ENCODE measurements around the gene WNK1.
"Not testable (repeated sequence)": the region's sequence is repeated elsewhere in the genome, so short reads cannot be mapped to it uniquely, and the experiment has no call there.

Gene WNK1

DNA sequence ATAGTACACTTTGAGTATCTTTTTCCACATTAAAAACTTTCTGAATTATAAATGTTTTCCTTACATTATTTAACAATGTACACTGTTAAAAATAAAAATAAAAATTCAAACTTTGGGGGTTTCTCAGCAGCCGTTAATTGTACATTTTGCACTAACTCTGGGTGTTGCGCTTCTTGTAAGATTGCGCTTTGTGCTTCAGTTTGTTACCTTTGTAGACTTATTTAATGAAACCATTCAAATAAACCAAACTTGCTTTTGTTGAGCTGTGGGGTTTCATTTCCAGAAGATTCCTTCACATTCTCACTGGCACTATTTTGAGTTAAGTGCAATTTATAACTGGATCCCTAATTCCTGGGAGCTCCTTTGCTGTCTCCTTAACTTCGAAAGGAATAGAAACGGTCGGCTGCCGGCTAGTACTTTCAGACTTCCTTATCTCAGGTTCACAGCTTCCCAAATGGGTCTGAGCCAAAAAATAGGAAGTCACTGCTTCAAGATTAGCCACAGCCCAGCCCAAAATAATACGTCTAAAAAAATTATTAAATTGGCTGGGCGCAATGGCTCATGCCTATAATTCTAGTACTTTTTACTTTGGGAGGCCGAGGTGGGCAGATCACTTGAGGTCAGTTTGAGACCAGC, 158.9 kb downstream of the WNK1 start:
- DNase-seq (ENCODE audit: low read depth in 2 of 2), result no peak

DNA sequence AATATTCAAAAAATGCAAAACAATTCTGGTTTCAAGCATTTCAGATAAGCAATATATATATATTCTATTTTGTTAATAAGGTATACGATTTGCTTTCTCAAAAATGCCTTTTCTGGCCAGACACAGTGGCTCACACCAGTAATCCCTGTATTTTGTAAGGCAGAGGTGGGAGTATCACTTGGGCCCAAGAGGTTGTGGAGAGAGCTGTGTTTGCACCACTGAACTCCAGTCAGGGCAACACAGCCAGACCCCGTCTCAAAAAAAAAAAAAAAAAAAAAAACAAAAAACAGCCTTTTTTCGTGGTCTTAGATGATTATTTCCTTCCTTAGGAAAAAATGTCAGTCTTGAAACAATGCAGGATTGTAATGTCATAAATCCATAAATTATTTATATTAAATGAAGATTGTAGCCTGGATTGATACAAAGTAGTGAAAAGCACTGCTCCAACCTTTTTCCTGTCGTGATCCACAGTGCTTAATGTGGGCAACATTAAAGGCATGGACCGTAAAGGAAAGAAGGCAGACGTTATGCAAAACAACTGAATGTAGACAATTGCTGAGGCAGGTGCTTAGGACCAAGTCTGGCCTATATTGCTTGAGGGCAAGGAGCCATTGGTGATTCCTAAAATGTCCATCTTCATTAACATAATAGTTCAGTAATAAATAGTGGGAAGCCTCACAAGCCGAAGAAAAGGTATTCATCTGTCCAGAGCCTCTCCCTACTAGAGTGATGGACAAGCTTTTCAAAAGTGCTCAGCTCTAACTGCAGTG, 160.3 kb downstream of the WNK1 start:
- no peak for DNase-seq (ENCODE audit: low read depth in 2 of 2)

DNA sequence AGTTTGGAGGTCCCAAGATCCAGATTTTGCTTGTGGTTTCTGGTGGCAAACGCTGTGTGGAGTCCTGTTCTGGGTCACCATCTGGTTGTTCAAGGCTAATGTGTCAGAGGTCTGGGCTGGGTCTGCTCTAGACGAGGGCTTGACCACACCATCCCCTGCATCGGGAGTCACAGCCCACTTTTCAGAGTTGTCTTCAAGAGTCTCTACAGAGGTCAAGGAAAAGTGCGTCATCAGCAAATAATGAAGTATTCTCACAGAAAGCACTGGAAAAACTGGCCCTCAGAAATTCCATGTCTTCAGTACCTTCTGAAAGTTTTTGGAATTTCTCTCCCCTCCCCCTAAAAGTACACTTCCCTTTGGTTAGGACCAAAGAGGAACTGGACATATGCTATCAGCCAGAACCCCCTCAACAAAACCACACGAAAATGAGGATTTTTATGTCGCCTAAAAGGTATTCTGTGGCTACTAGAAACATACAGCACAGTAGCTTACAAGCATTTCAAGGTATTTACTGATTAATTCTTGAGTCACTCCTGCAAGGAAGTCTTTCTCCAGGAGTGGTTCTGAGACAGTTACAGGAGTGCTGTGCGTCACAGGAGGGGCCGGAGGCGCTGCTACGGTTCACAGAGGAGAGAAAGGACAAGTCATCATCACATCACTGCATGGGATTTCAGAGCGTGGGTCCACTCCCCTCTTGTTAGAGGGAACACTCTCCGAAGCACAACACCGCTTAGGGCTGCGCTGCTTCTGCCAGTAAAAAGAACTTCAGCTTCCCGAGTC, 161.7 kb downstream of the WNK1 start:
- DNase-seq (ENCODE audit: low read depth in 2 of 2), result no peak

DNA sequence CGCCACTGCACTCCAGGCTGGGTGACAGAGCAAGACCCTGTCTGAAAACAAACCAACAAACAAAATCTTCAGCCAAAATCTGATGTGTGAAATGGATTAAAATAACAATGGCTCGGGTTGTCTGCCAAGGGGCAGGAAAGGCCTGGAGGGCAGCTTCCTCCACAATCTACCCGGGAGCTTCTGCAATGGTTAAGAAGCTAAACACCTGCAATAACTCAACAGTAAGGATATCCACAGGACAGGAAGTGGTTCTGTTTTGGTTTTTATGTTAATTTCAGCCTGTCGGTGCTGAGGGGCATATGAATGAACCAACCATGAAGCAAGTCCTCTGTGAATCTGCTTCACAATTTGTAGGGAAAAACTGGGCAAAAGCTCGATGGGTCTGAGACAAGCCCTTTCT, 162.7 kb downstream of the WNK1 start:
- no peak for DNase-seq (ENCODE audit: low read depth in 2 of 2)

DNA sequence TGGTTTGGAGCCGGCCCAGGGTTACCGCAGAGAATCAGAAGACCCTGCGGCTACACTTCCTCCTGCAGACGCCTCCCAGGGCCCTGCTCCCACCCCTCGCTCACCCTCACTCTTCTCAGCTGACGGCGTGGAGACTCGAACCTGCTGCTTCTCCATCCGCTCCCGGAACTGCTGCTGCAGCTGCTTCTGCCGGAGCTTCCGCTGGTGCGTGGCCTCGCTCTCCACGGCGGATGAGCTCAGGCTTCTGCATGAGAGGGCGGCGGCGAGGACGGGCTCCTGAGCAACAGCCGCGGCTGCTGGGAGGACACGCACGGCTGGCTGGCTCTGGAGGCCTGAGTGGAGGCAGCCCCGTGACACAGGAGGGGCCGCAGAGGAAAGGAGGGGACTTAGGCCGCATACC, 163.9 kb downstream of the WNK1 start:
- DNase-seq (ENCODE audit: low read depth in 2 of 2), result no peak

DNA sequence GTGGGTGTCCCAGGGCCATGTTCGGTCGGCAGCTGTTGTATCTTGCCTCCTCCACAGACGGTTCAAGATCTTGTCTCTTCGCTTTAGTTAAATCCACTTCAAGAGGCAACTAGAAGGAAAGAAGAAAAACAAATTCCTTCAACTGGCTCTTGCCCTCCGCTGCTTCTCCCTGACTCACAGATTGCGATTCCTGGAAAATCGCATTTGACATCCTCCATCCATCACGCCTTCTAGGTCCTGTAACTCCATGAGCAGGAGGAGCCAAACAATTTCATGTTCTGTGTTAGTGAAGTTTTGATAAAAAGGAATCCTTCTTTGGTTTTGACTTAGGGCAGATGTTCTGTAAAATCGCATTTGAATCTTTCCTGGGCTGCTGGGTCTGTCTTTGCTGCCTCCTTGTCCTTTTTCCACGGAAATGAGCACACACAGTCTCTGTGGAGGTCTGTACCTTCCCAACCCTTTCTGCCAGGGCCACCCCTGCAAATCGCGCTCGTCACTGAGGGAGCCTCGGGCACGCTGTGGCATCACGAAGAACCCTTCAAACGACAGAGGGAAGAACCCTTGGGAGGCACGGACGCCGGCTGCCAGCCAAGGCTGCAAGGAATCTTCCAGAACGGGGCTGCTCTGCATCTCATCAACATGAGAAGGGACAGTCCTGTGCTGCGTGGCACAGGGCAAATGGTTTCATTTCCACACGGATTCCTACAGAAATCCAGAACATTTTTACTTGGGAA, 164.5 kb downstream of the WNK1 start:
- DNase-seq (ENCODE audit: low read depth in 2 of 2), result no peak

DNA sequence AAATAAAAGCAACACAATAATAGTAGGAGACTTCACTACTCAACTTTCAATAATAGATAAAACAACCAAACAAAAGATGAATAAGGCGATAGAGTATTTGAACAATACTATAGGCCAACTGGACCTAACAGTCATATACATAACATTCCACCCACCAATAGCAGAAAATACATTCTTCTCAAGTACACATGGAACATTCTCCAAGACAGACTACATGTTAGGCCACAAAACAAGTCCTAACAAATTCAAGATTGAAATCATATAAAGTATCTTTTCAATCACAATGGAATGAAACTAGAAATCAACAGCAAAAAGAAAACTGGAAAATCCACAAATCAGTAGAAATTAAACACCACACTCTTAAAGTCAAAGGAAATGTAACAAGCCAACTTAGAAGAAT, 168.3 kb downstream of the WNK1 start:
- DNase-seq (ENCODE audit: low read depth in 2 of 2), result no peak

DNA sequence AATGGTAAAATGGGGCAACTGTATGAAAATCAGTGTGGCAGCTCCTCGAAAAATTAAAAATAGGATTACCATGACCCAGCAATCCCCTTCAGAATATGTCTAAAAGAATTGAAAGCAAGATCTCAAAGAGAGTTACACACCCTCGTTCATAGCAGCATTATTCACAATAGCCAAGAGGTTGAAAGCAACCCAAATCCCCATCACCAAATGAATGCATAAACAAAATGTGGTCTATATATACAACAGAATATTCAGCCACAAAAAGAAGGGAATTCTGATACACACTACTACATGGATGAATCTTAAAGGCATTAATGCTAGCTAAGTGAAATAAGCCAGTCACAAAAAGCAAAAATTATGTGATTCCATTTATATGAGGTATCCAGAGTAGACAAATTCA, 169.9 kb downstream of the WNK1 start:
- DNase-seq (ENCODE audit: low read depth in 2 of 2), result no peak

DNA sequence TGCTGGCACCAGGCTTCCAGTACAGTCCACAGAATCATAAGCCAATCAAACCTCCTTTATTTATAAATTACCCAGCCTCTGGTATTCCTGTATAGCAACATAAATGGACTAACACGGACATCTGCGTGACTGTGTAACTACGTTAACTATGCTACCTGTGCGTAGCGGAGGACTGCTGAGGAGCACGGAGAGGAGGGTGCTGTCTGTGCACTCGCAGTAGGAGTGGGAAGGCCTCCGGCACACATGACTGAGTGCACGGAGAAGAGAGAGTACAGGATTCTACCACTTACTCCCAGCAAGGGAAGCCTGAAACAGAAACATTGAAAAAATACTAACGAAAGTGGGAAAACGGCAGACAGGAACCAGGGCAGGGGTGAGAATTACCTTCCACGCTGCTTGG, 174.3 kb downstream of the WNK1 start:
- no peak for DNase-seq (ENCODE audit: low read depth in 2 of 2)

DNA sequence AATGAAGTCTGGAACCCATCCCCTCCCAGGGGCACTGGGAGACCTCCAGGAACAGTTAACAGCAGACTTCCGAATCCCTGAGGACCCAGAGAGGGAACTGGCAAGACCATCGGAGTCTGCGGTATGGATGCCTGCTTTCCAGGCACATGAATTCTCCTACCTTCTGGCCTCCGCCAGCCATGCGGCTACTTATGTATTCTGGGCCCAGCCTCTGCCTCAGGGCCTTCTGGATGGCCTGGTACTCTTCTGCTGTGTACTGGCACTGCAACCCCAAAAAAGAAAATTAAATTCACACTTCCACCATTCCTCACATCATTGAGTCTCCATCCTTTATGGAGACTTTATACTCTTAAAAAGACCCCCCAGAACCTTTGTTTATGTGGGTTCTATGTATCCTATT, 178.7 kb downstream of the WNK1 start:
- no peak for DNase-seq (ENCODE audit: low read depth in 2 of 2)

DNA sequence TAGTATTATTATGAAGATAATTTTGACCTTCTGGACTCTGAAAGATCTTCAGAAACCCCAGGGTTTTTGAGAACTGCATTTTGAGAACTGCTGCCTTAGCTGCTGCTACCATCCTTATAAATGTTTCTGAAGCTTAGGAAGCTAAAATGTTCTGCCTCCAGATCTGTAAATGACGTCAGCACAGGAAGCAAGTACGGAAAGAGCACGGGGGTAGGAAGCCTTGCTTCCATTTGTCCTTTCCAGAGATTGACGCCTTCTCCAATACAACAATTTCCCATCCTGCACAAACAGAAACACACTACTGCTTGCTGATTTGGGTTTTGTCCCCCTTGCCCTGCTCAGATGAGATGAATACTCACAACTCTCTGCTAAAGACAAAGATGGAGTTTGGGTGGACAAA, 179.2 kb downstream of the WNK1 start:
- no peak for DNase-seq (ENCODE audit: low read depth in 2 of 2)

DNA sequence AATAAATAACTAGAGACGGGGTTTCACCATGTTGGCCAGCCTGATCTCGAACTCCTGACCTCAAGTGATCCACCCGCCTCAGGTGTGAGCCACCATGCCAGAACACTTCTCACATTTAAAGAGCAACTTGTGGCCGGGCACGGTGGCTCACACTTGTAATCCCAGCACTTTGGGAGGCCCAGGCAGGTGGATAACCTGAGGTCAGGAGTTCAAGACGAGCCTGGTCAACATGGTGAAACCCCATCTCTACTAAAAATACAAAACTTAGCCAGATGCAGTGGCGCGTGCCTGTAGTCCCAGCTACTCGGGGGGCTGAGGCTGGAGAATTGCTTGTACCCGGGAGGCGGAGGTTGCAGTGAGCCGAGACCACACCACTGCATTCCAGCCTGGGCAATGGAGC, 183.5 kb downstream of the WNK1 start:
- not testable (repeated sequence) for DNase-seq (ENCODE audit: low read depth in 2 of 2)

DNA sequence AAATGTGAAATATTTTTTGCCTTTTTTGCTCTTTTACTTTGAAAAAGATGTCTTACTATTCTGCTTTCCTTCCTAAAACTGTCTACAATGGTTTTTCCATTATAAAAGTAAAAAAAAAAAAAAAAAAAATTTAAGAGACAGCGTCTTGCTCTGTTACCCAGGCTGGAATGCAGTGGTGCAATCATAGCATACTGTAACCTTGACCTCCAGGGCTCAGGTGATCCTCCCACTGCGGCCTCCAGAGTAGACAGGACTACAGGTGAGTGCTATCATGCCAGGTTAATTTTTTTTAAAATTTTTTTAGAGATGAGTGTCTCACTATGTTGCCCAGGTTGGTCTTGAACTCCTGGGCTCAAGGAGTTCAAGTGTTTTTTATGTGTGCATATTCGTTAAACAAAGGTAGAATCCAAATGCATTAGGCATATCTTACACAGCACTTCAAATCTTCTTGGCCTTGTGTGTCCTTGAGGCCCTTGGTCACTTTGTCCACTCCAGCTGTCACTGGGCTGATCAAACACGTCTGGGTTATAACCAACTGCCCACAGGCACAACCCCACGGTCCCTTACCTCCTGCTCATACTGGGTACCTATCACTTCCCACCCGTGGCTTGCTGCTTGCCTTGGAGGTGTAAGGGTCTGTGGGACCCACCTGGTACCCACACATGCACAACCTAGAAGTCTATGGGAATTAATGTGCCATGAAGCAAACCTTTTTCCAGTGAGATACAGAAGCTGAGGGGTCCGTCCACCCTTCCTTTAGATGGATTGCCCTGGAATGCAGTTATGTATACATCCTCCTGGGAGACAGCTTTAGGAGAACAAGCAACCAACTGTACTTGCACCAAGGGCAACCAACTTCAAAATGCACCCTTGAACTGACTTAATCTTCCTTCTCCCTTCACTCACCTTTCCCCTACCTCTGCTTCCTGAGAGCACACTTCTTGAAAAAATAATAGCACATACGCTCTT, 184.3 kb downstream of the WNK1 start:
- no peak for DNase-seq (ENCODE audit: low read depth in 2 of 2)

DNA sequence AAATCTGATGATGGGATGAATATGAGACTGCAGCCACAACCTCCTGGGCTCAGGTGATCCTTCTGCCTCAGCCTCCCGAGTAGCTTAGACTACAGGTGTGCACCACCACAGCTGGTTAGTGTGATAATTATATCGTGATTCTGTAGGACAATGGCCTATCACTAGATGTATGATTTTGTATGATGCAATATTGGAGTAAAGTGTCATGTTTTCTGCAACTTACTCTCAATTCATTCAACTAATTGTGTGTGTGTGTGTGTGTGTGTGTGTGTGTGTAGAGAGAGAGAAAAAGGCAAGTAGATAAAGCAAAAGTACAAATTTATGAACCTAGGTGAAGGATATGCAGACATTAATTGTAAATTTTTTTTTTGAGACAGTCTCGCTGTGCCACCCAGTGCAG, 186.4 kb downstream of the WNK1 start:
- DNase-seq (ENCODE audit: low read depth in 2 of 2), result no peak

DNA sequence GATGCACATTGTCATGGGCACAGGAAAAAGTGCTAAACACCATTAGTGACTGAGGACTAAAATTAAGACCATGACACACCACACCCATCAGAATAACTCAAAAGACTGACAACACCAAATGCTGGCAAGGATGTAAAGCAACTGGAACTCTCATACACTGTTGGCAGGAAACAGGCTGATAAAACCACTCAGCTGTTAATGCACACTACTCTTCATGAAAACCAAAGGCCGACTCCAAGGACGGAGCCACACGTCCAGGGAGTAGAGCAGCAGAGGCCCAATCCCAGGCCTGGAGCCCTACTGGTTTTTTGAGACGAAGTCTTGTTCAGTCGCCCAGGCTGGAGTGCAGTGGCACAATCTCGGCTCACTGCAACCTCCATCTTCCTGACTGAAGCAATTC, 190.7 kb downstream of the WNK1 start:
- no peak for DNase-seq (ENCODE audit: low read depth in 2 of 2)

DNA sequence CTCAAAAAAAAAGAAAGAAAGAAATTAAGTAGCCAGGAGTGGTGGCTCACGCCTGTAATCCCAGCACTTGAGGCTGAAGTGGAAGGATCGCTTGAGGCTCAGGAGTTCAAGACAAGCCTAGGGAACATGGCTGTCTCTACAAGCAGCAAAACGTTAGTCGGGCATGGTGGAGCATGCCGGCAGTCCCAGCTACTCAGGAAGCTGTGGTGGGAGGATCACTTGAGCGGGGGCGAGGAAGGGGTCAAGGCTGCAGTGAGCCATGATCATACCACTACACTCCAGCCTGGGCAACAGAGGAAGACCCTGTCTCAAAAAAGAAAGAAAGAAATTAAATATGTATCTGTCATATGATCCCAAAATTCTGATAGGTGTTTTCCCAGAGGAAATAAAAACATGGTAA, 191.8 kb downstream of the WNK1 start:
- no peak for DNase-seq (ENCODE audit: low read depth in 2 of 2)

DNA sequence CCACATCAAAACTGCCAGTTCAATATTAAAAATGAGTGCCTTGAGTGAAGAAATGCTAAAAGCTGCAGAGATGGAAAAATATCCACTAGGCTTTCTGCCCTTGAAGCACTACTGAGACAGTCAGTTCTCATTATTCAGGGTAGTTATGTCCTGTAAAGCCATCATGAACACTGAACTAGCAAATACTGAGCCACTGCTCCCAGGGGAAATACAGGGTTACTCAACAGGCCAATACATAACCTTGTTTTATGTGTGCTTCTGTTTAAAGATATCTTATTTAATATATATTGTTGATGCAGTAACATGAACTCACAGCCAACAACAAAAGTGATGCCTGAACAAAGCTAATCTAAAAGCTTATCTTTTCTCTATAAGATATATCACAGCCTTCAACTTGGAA, 193.8 kb downstream of the WNK1 start:
- no peak for DNase-seq (ENCODE audit: low read depth in 2 of 2)

DNA sequence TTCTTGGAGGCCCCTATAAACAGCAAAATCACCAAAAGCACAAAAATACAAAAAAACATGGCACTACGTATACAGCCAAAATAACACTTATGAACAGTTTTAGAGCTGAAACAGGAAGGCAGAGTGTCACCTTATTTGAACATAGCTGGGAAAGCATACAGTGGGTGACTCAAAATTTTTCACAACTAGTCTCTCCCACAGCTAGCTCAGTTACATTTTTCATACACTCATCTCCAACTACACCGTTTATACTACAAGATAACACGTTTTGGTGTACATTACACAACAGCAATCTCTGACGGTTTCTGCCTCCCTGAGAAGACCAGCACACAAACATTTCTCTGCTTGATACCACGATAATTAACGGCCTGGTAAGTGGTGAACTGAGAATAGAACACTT, 194.3 kb downstream of the WNK1 start:
- DNase-seq (ENCODE audit: low read depth in 2 of 2), result no peak

DNA sequence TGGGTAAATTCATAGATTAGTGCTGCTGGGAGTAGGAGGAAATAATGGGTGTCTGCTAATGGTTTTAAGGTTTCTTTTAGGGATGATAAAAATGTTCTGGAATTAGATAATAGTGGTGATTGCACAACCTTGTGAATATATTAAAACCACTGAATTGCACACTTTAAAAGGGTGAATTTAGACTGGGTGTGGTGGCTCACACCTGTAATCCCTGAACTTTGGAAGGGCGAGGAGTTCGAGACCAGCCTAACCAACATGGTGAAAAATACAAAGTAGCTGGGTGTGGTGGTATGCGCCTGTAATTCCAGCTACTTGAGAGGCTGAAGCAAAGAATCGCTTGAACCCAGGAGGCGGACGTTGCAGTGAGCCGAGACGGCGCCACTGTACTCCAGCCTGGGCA, 195.9 kb downstream of the WNK1 start:
- no peak for DNase-seq (ENCODE audit: low read depth in 2 of 2)

DNA sequence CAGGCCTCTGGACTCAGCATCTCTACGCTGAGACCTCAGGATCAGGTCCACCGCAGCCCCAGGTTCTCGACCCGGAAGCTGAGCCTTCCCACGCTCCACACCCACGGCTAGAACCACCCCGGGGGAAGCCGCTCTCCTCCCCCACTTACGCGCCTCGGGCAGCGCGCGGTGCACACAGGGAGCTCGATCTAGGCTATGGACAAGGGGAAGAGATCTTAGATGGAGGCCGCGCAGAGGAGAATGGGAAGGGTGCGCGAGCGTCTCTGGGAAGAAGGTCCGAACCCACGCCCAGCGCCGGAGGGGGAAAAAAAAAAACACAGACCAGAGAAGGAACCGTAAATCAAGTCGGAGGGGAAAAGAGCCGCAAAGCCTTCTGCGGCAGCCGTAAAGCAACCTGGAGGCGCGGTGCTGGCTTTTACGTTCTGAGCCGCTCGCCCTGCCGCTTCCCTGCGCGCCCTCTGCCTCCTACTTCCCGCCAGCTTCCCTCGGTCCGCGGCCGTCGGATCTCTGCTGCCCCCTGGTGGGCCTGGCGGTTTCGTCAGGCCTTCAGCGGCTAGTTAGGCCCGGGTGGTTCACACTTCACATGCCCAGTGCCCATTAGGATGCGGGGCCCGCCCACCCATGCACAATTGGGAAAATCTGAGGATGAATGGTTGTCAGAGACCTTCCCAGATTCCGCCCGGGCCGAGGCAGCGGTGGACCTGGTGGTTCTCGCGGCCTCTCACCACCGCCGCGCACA, 197.2 kb downstream of the WNK1 start, which contains the start of gene RAD52:
Gene RAD52, minus strand, starts transcription at position 242 of the 739 bp plus-strand sequence. CDS start 16,636 bp downstream, outside the sequence.
- DNase-seq (ENCODE audit: low read depth in 2 of 2), result peak; percentile 93 to 96

All from stimulated activated CD8-positive, alpha-beta memory T cell treated with anti-CD3 and anti-CD28 coated beads, Interleukin-7, amount 100 ng/mL, for 1 hour (primary cell).